T-helper 22 cell (primary cell): ENCODE data around the gene GBA3.

Source experiments
- DNase-seq: peaks from one replicate; pipeline ENCODE4 v3.0.0-alpha.2; 2020; ENCODE audit warnings: low read depth

GBA3 gene

DNA sequence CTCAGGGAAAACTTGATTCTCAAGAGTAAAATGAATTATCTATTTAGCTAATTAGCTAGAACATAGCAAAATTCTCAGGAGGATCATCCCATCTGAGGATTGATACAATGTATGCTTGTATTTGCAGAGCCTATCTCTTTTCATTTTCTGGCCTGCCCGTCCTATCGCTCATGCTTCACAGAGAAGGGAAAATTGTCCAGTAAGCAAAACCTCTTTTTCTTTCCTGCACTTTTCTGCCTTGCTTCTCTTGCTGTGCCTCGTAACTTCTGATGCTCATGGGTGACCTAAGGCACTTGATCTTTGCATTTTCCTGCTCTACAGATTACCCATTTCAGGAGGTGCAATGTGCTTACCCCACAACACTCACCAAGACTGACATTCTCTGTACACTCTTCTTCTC, 88.1 kb downstream of the GBA3 start:
- no peak for DNase-seq

DNA sequence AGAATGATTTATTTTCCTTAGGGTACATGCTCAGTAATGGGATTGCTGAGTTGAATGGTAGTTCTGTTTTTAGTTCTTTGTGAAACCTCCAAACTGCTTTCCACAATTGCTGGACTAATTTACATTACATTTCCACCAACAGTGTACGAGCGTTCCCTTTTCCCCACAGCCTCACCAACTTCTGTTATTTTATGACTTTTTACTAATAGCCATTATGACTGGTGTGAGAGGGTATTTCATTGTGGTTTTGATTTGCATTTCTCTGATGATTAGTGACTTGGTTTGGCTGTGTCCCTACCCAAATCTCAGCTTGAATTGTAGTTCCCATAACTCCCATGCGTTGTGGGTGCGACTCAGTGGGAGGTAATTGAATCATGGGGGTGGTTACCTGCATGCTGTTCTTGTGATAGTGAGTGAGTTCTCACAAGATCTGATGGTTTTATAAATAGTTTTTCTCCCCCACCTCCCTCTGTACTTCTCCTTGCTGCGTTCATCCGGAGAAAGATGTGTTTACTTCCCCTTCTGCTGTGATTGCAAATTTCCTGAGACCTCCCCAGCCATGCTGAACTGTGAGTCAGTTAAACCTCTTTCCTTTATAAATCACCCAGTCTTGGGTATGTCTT, 95.1 kb downstream of the GBA3 start:
- no peak for DNase-seq

DNA sequence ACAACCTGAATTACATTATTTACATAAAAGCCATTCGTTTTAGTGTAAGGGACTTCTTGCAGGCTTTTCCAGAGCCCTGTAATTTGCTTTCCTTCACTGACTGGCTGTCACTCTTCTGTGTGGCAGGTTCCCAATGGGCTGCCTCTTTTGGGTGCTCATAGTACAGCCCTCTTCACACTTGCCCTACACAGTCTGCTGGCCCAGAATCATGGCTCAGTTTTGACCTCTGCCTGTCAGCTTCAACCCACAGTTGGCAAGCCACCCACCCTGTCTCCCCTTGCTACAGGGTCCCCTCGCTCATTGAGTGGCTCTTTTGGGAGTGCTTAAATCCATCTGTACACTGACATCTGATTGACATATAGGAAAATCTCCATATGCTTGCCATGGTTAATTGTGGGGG, 97.9 kb downstream of the GBA3 start:
- no peak for DNase-seq

DNA sequence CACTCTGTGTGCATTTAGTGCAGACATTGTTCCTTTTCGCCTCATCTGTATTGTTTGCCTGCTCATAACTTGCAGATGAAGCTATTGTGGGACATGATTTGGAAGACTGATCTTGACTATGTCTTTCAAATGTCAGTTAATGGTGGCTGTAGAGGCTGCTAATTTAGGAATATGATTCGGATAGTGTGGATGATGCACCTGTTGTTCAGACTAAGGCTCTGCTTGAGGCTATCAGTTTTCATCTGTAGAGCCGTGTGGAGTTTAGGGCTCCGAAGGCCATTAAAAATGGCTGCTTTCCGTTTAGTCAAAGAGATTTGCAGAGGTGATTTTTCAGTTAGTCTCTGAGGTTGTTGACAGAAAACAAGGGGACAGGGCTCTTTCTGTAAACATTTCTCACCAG, 102.0 kb downstream of the GBA3 start:
- no peak for DNase-seq

DNA sequence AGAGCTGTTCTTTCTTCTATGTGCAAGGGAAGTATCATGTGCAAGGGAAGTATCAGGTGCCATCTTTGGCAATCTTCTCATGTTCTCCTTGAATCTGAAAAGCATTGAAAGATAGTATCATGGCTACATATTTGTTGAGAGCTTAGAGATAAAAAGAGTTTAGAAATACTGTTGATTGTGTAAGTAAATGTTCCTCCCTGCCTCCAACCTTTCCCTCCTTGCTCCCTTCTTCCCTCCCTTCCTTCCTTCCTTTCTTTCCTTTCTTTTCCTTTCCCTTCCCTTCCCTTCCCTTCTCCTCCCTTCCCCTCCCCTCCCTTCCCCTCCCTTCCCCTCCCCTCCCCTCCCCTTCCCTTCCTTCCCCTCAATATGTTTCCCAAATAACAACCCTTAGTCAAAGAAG, 108.7 kb downstream of the GBA3 start:
- no peak for DNase-seq

DNA sequence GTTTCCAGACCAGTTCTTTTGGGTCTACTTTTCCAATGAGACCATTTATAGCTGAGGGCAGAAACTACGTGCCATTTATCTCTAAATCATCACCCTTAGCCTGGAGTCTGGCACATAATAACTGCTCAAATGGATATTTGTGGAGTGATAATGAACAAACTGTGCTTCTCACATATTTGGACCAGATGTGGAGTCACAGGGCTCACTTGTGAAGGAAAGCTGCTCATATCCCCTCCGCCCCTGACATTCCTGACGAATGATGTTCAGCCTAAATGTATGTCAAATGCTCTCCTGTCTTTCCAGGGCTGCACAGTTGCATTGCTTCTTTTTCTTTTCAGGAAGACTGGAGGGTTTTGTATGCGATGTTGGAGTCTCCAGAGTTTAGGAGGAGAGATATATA, 110.1 kb downstream of the GBA3 start:
- no peak for DNase-seq

DNA sequence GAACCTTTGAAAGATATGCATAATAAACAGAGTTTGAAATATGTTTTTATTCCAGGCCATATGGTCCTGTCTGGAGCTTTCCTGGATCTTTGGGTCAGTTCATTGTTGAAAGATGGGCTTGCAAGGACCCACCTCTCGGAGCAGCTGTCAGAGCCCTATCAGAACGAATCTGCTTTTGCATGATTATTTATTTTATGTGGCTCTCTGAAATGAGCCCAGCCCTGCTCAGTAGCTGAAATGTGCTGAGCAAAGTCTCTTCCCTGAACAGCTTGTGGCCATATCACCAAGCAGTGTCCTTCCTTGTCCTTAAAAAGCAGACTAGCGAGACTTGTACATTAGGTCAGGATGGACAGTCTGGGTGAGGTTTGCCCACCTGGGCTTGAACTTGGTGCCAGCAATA, 110.8 kb downstream of the GBA3 start:
- no peak for DNase-seq

DNA sequence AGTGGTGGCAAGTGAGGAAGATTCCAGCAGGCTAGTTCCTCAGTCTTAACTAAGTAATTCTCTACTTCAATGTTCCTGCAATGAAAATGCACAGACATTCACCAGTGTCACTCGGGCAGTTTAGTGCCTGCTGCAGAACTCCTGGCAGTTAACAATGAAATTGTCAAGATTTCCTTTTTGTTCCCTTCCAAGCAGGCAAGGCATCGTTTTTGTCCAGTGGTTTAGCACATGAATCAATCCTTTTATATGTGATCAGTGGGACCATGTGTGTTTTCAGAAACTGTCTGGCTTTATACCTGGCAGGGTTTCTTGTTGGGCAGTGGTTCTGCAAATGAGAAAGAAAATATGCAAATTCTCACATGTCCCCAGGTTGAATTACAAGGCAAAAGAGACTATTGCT, 122.2 kb downstream of the GBA3 start:
- DNase-seq, result no peak

DNA sequence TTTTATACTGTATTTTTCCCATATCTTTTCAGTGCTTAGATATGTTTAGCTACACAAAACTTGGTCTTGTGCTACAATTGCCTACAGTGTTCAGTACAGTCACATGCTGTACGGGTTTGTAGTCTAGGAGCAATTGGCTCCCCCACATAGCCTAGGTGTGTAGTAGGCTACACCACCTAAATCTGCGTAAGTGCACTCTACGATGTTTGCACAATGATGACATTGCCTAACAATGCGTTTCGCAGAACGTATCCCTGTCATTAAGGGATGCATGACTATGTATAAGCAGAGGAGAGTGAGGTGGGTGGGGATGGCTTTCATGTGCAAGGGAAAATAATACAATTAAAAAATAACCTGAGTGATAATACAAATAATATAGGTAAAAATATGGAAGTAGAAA, 131.4 kb downstream of the GBA3 start:
- DNase-seq, result no peak

DNA sequence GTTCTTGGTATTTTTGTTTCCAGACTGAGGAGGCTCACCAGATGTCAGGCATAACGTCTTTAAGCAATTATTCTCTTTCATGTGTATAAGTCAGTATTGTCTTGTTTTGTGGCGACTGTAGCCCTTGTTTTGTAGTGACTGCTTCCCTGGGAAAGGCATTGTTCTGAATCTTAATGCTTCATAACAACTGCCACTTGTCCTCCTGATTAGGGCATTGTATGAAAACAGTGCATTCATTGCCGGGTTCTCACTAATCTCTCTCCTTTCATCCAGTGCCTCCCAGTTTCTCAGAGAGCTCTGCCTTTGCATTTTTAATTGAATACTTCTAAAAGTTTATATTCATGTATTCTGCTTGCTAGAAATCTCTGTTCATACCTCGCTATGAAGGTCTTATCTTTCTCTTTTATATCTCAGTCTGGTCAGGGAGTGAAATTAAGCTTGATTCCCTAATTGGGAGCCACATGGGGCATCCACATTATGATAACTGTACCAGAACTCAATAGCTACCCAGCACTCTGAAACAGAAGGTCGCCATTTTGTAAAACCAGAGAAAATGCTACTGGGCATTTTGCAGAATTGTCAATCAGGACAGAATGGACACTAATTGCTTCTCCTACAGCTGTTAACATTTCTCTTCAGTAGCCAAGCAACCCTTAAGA, 149.8 kb downstream of the GBA3 start:
- no peak for DNase-seq

DNA sequence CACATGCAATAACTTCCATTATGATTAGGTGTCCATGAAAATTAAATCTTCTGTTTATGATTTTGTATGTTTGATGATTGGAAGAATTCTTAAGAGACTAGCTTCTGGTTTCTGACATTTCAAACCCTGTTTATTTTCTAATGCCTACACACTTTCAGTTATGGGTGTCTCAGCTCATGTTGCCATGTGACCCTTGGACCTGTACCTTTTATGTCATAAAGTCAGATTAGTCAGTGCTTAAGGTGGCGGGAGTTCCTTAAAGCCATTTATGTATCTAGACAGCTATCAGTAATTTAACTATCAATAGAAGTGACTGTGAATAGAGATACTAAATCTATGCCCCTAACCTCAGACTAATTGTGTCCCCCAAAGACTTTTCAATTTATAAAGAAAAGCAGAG, 155.6 kb downstream of the GBA3 start:
- DNase-seq, result no peak

DNA sequence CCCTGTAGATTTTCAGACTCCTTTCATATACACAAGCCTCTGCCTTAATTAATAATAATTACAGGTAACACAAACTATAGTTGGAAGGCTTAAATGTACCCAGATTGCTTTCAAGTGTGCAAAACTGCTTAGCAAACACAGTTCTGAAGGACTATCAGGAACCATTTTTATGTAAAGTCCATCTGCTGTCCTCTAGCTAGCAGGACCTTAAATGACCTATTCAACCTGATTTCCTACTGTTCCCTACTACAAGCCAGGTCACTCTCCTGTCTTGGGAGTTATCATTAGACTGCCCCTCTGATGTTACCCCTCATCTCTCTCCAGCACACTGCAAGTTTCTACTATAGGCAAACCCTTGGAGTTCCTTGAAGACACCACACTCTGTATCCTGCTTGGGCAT, 157.3 kb downstream of the GBA3 start:
- no peak for DNase-seq

DNA sequence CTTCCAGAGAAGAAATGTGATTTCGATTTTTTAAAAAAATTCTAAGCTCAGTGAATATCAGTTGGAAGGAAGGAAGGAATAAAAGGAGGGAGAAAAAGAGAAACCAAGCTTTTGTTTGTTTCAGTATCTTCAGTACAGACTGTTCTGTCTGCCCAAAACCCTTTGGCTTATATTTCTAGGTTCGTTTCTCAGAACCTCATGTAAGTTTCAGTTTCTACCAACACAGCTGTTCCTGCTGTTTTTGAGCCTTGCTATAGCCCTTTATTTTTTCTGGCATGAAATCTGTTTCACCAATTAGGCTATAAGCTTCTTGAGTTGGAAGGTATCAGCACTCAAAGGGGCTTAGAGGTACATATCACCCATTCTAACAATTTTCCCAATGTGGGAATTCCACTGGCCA, 157.9 kb downstream of the GBA3 start:
- no peak for DNase-seq

DNA sequence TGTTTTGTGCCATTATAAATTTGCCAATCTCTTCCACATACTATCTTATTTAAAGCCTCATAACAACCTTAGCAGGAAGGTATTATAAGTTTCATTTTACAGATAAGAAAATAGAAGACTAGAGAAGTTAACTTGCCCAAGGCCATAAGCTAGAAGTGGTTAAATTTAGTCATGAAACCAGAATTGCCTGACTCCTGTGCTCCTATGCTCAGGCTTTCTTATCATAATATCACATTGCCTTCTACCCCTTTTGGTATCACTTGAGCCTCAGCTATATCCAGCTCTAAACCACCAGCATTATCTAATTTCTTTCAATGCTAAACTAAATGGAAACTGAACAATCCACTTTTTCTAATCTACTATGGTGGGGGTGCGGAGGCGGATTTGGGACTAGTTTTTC, 164.7 kb downstream of the GBA3 start:
- no peak for DNase-seq

DNA sequence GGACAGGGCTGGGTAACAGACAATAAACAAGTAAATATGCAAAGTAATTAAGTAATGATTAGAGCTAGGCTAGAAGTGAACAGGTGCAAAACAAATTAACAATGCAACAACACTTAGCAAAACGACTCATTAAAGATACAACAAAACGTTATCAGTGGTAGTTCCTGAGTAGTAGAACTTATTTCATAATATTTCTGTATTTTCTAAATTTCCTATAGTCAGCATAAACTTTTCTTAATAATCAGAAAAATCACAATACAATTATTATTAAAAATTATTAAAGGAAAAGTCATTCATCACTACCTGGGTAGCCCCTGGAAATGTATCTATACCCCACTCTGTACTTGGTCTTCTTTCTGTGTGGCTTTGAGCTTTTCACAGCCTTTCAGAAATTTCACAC, 166.6 kb downstream of the GBA3 start:
- no peak for DNase-seq
